ENCODE data around the gene TTN. TPM values are rescaled to one million over a fixed set of nuclear protein-coding genes. Genes with fewer than 3 reads are reported as not detected.

Gene TTN
- total and polyA plus RNA-seq, 10 of the 15 experiments (the other 5 are each of a cell fraction or from before 2014, with no cell fraction given), result 0.15 to 9.0 (median 1.8) TPM

- Histone ChIP-seq H3K4me3 (no peak overlapping the region), H3K36me3 (ENCODE audit: control insufficient read depth in 2 of 2, insufficient read depth in 2 of 2, low read length in 1 of 2) (no peaks in the 10 kb centered on the region), H3K9ac (ENCODE audit: control insufficient read depth, insufficient read depth, low read length) (no peak overlapping the region), H4K20me1 (ENCODE audit: control insufficient read depth, insufficient read depth) (no peaks in the 10 kb centered on the region), H3K27ac (ENCODE audit: control insufficient read depth, insufficient read depth) (no peak overlapping the region), H2AFZ (ENCODE audit: control insufficient read depth, low read depth, low read length) (no peak overlapping the region), H3K4me2 (ENCODE audit: control insufficient read depth, insufficient read depth) (no peak overlapping the region), H3K27me3 (replicated peaks in 1 of 2; ENCODE audit: control insufficient read depth in 2 of 2, insufficient read depth in 2 of 2, low read length in 1 of 2) (no peaks in the 10 kb centered on the region), H3K9me3 (replicated peaks; ENCODE audit: control insufficient read depth, insufficient read depth, low read length) (no peaks in the 10 kb centered on the region), H3K4me1 (ENCODE audit: control insufficient read depth, insufficient read depth, low read length) (no peaks in the 10 kb centered on the region), H3K79me2 (ENCODE audit: control insufficient read depth, insufficient read depth, low read length) (no peaks in the 10 kb centered on the region)
- ATAC-seq (no peak), DNase-seq (ENCODE audit: low read depth, low spot score) (no peak), FAIRE-seq (no peak)
- 84% methylated on average over 7 of the region's 7 CpGs for WGBS (ENCODE audit: insufficient coverage, insufficient replicate concordance, low lambda C conversion rate, missing lambda C conversion rate)
- ChIA-PET POLR2A (interaction anchor here (0.6 kb wide), 1 partner anchor 274 kb away, joined by 8 read pairs; no protein-coding TSS in a partner anchor), CTCF (interaction anchor here (1.5 kb wide), 1 partner anchor 20 kb away, joined by 3 read pairs; no protein-coding TSS in a partner anchor), RAD21 (ENCODE audit: unreplicated experiment) (interaction anchor here (1.1 to 1.3 kb wide), 2 partner anchors 340 to 373 kb away, joined by 3 read pairs; no protein-coding TSS in a partner anchor), SMC1A (ENCODE audit: uncharacterized antibody, unreplicated experiment) (interaction anchor here (1.1 kb wide), 1 partner anchor 135 kb away, joined by 3 read pairs; no protein-coding TSS in a partner anchor)
- in situ Hi-C loops (cut with MboI), result loop anchor here (25.0 kb wide), 1 partner anchor 1006 kb away; no protein-coding TSS in a partner anchor
- TF ChIP-seq YY1 (IDR thresholded peaks at IDR 0.05; ENCODE audit: low read depth, low read length), result no peak
- TF ChIP-seq ZSCAN29 (IDR thresholded peaks at IDR 0.05), result no peak
- TF ChIP-seq RCOR1 (conservative IDR thresholded peaks at IDR 0.05; ENCODE audit: low read depth, low read length), result no peak
- no peak for TF ChIP-seq STAT3 (IDR thresholded peaks at IDR 0.05; ENCODE audit: low read depth, low read length)
- TF ChIP-seq, protein P1, sequence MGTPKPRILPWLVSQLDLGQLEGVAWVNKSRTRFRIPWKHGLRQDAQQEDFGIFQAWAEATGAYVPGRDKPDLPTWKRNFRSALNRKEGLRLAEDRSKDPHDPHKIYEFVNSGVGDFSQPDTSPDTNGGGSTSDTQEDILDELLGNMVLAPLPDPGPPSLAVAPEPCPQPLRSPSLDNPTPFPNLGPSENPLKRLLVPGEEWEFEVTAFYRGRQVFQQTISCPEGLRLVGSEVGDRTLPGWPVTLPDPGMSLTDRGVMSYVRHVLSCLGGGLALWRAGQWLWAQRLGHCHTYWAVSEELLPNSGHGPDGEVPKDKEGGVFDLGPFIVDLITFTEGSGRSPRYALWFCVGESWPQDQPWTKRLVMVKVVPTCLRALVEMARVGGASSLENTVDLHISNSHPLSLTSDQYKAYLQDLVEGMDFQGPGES (IDR thresholded peaks at IDR 0.05), result no peak
- TF ChIP-seq TCF12 (IDR thresholded peaks at IDR 0.05; ENCODE audit: low read depth, low read length), result no peak
- TF ChIP-seq, protein P2, sequence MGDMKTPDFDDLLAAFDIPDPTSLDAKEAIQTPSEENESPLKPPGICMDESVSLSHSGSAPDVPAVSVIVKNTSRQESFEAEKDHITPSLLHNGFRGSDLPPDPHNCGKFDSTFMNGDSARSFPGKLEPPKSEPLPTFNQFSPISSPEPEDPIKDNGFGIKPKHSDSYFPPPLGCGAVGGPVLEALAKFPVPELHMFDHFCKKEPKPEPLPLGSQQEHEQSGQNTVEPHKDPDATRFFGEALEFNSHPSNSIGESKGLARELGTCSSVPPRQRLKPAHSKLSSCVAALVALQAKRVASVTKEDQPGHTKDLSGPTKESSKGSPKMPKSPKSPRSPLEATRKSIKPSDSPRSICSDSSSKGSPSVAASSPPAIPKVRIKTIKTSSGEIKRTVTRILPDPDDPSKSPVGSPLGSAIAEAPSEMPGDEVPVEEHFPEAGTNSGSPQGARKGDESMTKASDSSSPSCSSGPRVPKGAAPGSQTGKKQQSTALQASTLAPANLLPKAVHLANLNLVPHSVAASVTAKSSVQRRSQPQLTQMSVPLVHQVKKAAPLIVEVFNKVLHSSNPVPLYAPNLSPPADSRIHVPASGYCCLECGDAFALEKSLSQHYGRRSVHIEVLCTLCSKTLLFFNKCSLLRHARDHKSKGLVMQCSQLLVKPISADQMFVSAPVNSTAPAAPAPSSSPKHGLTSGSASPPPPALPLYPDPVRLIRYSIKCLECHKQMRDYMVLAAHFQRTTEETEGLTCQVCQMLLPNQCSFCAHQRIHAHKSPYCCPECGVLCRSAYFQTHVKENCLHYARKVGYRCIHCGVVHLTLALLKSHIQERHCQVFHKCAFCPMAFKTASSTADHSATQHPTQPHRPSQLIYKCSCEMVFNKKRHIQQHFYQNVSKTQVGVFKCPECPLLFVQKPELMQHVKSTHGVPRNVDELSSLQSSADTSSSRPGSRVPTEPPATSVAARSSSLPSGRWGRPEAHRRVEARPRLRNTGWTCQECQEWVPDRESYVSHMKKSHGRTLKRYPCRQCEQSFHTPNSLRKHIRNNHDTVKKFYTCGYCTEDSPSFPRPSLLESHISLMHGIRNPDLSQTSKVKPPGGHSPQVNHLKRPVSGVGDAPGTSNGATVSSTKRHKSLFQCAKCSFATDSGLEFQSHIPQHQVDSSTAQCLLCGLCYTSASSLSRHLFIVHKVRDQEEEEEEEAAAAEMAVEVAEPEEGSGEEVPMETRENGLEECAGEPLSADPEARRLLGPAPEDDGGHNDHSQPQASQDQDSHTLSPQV (IDR thresholded peaks at IDR 0.05), result no peak
- TF ChIP-seq ZNF622 (IDR thresholded peaks at IDR 0.05), result no peak
- no peak for TF ChIP-seq ZNF24 (IDR thresholded peaks at IDR 0.05)
- TF ChIP-seq ETV6 (conservative IDR thresholded peaks at IDR 0.05 in 1 of 2, IDR thresholded peaks at IDR 0.05 in 1 of 2; ENCODE audit: borderline replicate concordance in 1 of 2, low read depth in 1 of 2), result no peak
- BruUV-seq (replicated peaks), result no TSS peak
- intact Hi-C loops (cut with micrococcal nuclease; ENCODE audit: unreplicated experiment), result no loop called here
These were observed 50.9 kb downstream of the TTN start for GRCh38 chr2:178756343-178756742.

Data from GM12878 (cell line).